HG02870 (cell line): ENCODE results near the gene GPBP1L1.
"Not testable (repeated sequence)": the region's sequence is repeated elsewhere in the genome, so short reads cannot be mapped to it uniquely, and the experiment has no call there.

Source experiments
- ATAC-seq: cut with Tn5 transposase; IDR thresholded peaks from one replicate; pipeline ENCODE4 v1.9.1; 2021; ENCODE audit warnings: mild to moderate bottlenecking, moderate library complexity; ENCODE audit not compliant: unreplicated experiment

Gene GPBP1L1

GRCh38 chr1:45684402-45684801 is 1.9 kb downstream of the GPBP1L1 start:
- ATAC-seq = no peak

GRCh38 chr1:45682942-45683341 is 3.4 kb downstream of the GPBP1L1 start:
- no peak for ATAC-seq

- no peak for ATAC-seq
Observed at GRCh38 chr1:45679123-45679522, 7.2 kb downstream of the GPBP1L1 start.

- ATAC-seq = no peak
Observed at GRCh38 chr1:45678489-45678888, 7.8 kb downstream of the GPBP1L1 start.

- no peak for ATAC-seq
Observed at GRCh38 chr1:45677751-45678245, 8.5 kb downstream of the GPBP1L1 start.

GRCh38 chr1:45676553-45676952 is 9.8 kb downstream of the GPBP1L1 start:
- not testable (repeated sequence) for ATAC-seq

GRCh38 chr1:45674478-45674877 is 11.9 kb downstream of the GPBP1L1 start:
- ATAC-seq = no peak

- no peak for ATAC-seq
Observed at GRCh38 chr1:45673956-45674355, 12.4 kb downstream of the GPBP1L1 start.

- ATAC-seq = no peak
Observed at GRCh38 chr1:45669859-45670655, 16.3 kb downstream of the GPBP1L1 start.

- ATAC-seq = no peak
Observed at GRCh38 chr1:45669379-45669778, 17.0 kb downstream of the GPBP1L1 start.

- no peak for ATAC-seq
Observed at GRCh38 chr1:45668526-45668925, 17.8 kb downstream of the GPBP1L1 start.

- no peak for ATAC-seq
Observed at GRCh38 chr1:45667321-45668111, 18.8 kb downstream of the GPBP1L1 start.

- ATAC-seq = no peak
Observed at GRCh38 chr1:45666836-45667235, 19.5 kb downstream of the GPBP1L1 start.

- no peak for ATAC-seq
Observed at GRCh38 chr1:45660336-45660735, 26.0 kb downstream of the GPBP1L1 start.

GRCh38 chr1:45659222-45659621 is 27.1 kb downstream of the GPBP1L1 start:
- ATAC-seq = no peak

- ATAC-seq = no peak
Observed at GRCh38 chr1:45658171-45658570, 28.2 kb downstream of the GPBP1L1 start.

GRCh38 chr1:45656573-45657226 is 29.6 kb downstream of the GPBP1L1 start:
- no peak for ATAC-seq

- ATAC-seq = no peak
Observed at GRCh38 chr1:45654540-45655280, 31.6 kb downstream of the GPBP1L1 start.

- no peak for ATAC-seq
Observed at GRCh38 chr1:45647248-45648021, 38.9 kb downstream of the GPBP1L1 start.

- no peak for ATAC-seq
Observed at GRCh38 chr1:45644661-45645060, 41.7 kb downstream of the GPBP1L1 start.
